ENCODE results near the gene SUPT5H. TPM values are rescaled to one million over a fixed set of nuclear protein-coding genes. Genes with fewer than 3 reads are reported as not detected.

Gene SUPT5H
- total and polyA plus RNA-seq, 2 of the 4 experiments (the other 2 are of a cell fraction), result 75.3 to 116 TPM

GRCh38 chr19:39481229-39481545 is 35.8 kb downstream of the SUPT5H start (continued):
- TF ChIP-seq CEBPB (IDR thresholded peaks at IDR 0.05; ENCODE audit: low read depth, low read length) (no peak), POLR2A (IDR thresholded peaks at IDR 0.05; ENCODE audit: low read depth, low read length) (no peak), BHLHE40 (IDR thresholded peaks at IDR 0.05; ENCODE audit: low read depth, low read length) (no peak)
- TF ChIP-seq, protein P1, sequence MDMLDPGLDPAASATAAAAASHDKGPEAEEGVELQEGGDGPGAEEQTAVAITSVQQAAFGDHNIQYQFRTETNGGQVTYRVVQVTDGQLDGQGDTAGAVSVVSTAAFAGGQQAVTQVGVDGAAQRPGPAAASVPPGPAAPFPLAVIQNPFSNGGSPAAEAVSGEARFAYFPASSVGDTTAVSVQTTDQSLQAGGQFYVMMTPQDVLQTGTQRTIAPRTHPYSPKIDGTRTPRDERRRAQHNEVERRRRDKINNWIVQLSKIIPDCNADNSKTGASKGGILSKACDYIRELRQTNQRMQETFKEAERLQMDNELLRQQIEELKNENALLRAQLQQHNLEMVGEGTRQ (IDR thresholded peaks at IDR 0.05; ENCODE audit: low read depth, low read length), result no peak

- ChIA-PET POLR2A (ENCODE audit: unreplicated experiment) (no interaction called here), CTCF (no interaction called here)
- Histone ChIP-seq H3K18ac (ENCODE audit: low read depth, low read length) (no peak overlapping the region), H2AK5ac (ENCODE audit: low read depth, low read length) (no peak overlapping the region), H3K4ac (ENCODE audit: low read depth, low read length) (no peak overlapping the region), H2BK15ac (ENCODE audit: low read depth, low read length) (no peak overlapping the region), H3K4me3 (ENCODE audit: insufficient read depth, low read depth, low read length) (peak overlapping the region; percentile 75), H3K79me1 (ENCODE audit: low read depth in 1 of 2, low read length in 2 of 2) (peaks cover 28 to 32% of the 10 kb centered on the region in 2 experiments), H3K27me3 (ENCODE audit: control insufficient read depth, insufficient read depth, low read length) (no peaks in the 10 kb centered on the region), H3K4me1 (ENCODE audit: control insufficient read depth, insufficient read depth, low read length) (peaks cover 9% of the 10 kb centered on the region), H2AK9ac (replicated peaks; ENCODE audit: low read depth, low read length, poor library complexity) (no peak overlapping the region), H2BK120ac (ENCODE audit: low read depth, low read length) (no peak overlapping the region), H2AFZ (replicated peaks; ENCODE audit: low read length, poor library complexity) (peak overlapping the region; percentile 98), H3K9me3 (ENCODE audit: control insufficient read depth, insufficient read depth, low read length) (no peaks in the 10 kb centered on the region), H2BK20ac (ENCODE audit: low read depth, low read length) (no peak overlapping the region), H4K20me1 (ENCODE audit: insufficient read depth, low read length) (peaks cover 11% of the 10 kb centered on the region; the same call in 1 of the 2 replicates), H3K14ac (replicated peaks; ENCODE audit: low read depth, low read length) (no peak overlapping the region), H3K56ac (ENCODE audit: extremely low read depth, insufficient read depth, low read length) (no peak overlapping the region), H4K8ac (ENCODE audit: low read depth in 2 of 2, low read length in 2 of 2) (peak overlapping the region in 1 of 2 experiments; percentile 90; a peak in 1 of 4 replicates), H4K5ac (ENCODE audit: low read depth, low read length) (no peak overlapping the region), H3K27ac (ENCODE audit: insufficient read depth, low read length) (no peak overlapping the region; the same call in 1 of the 2 replicates), H2BK5ac (ENCODE audit: low read depth, low read length, poor library complexity, severe bottlenecking) (no peak overlapping the region), H3K23ac (ENCODE audit: low read depth, low read length) (no peak overlapping the region), H3K9ac (ENCODE audit: low read depth, low read length) (peak overlapping the region; percentile 81), H4K91ac (ENCODE audit: insufficient read depth, low read depth, low read length) (no peak overlapping the region), H3K36me3 (ENCODE audit: control insufficient read depth, insufficient read depth, low read length) (peaks cover 14% of the 10 kb centered on the region), H3K9me1 (ENCODE audit: insufficient read depth, low read length) (no peaks in the 10 kb centered on the region), H3K4me2 (ENCODE audit: low read depth, low read length) (peak overlapping the region; percentile 87)
- BruUV-seq (replicated peaks), result no TSS peak
- WGBS, 2 experiments (ENCODE audit: extremely low coverage in 2 of 2, insufficient read length in 1 of 2), result 84% methylated on average over 5 of the region's 11 CpGs; no CpG with 5 or more reads in 1 of the 2 experiments
- dilution Hi-C loops (cut with HindIII; ENCODE audit: low sequenced_read_pairs, unreplicated experiment), result no loop called here
- intact Hi-C loops (cut with micrococcal nuclease), result loop anchor here (2.0 kb wide), 1 partner anchor 51 kb away; the partner anchor contains the start of gene EID2B
- in situ Hi-C loops (cut with MboI; ENCODE audit: low sequenced_read_pairs), result no loop called here
- DNase-seq (no peak), ATAC-seq (ENCODE audit: low read depth) (no peak)
- TF ChIP-seq, protein P1 (IDR thresholded peaks at IDR 0.05; ENCODE audit: low read depth, low read length), result no peak
- TF ChIP-seq FOS (IDR thresholded peaks at IDR 0.05; ENCODE audit: low read depth, low read length) (no peak), POLR2A (IDR thresholded peaks at IDR 0.05; ENCODE audit: low read depth, low read length) (no peak), MAFK (IDR thresholded peaks at IDR 0.05; ENCODE audit: low read depth, low read length) (no peak), SMC3 (IDR thresholded peaks at IDR 0.05; ENCODE audit: low read depth, low read length) (no peak), MAZ (IDR thresholded peaks at IDR 0.05; ENCODE audit: borderline replicate concordance, low read depth, low read length) (no peak), MXI1 (IDR thresholded peaks at IDR 0.05; ENCODE audit: borderline replicate concordance, low read depth, low read length) (no peak), RAD21 (IDR thresholded peaks at IDR 0.05; ENCODE audit: low read length) (no peak), CEBPB (IDR thresholded peaks at IDR 0.05; ENCODE audit: low read depth, low read length) (no peak), RFX5 (IDR thresholded peaks at IDR 0.05; ENCODE audit: low read depth, low read length) (no peak), CHD1 (IDR thresholded peaks at IDR 0.05; ENCODE audit: low read depth, low read length) (no peak)
- TF ChIP-seq, protein P2, sequence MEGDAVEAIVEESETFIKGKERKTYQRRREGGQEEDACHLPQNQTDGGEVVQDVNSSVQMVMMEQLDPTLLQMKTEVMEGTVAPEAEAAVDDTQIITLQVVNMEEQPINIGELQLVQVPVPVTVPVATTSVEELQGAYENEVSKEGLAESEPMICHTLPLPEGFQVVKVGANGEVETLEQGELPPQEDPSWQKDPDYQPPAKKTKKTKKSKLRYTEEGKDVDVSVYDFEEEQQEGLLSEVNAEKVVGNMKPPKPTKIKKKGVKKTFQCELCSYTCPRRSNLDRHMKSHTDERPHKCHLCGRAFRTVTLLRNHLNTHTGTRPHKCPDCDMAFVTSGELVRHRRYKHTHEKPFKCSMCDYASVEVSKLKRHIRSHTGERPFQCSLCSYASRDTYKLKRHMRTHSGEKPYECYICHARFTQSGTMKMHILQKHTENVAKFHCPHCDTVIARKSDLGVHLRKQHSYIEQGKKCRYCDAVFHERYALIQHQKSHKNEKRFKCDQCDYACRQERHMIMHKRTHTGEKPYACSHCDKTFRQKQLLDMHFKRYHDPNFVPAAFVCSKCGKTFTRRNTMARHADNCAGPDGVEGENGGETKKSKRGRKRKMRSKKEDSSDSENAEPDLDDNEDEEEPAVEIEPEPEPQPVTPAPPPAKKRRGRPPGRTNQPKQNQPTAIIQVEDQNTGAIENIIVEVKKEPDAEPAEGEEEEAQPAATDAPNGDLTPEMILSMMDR (conservative IDR thresholded peaks at IDR 0.05; ENCODE audit: low read depth, low read length), result no peak
These were observed 36.3 kb downstream of the SUPT5H start for GRCh38 chr19:39481676-39482075.
